SK-N-SH (cell line): ENCODE data around the gene ICE1.

Experiments
- CTCF ChIP-seq: fragments of 200-600 bp; sonication (generic); IDR thresholded peaks from 2 replicates; pipeline ENCODE4 v1.6.1; 2017; ENCODE audit warnings: antibody characterized with exemption, mild to moderate bottlenecking, moderate library complexity
- FOSL2 ChIP-seq: IDR thresholded peaks from 2 replicates; pipeline ENCODE4 v1.4.0; 2012; ENCODE audit warnings: low read depth, mild to moderate bottlenecking, moderate library complexity, borderline replicate concordance
- FOXJ3 ChIP-seq: sonication (generic); formaldehyde crosslinking; IDR thresholded peaks from 2 replicates; pipeline ENCODE4 v1.5.1; 2020; ENCODE audit warnings: mild to moderate bottlenecking, missing genetic modification reagents
- FOXM1 ChIP-seq: IDR thresholded peaks from 2 replicates; pipeline ENCODE4 v1.4.0; 2012; ENCODE audit warnings: low read depth, mild to moderate bottlenecking
- MAX ChIP-seq: IDR thresholded peaks from 2 replicates; pipeline ENCODE4 v1.4.0; 2012; ENCODE audit warnings: low read depth
- POLR2AphosphoS5 ChIP-seq: IDR thresholded peaks from 2 replicates; pipeline ENCODE4 v1.6.1; 2012; ENCODE audit warnings: low read depth, low read length
- RXRA ChIP-seq: IDR thresholded peaks from 2 replicates; pipeline ENCODE4 v1.4.0; 2012; ENCODE audit warnings: low read depth, mild to moderate bottlenecking, borderline replicate concordance
- TF ChIP-seq, protein P1 (sequence below): IDR thresholded peaks from 2 replicates; pipeline ENCODE4 v1.4.0; 2012; ENCODE audit warnings: low read depth, borderline replicate concordance

- TF ChIP-seq FOXM1 (no peak), CTCF (no peak), FOSL2 (no peak), FOXJ3 (no peak), POLR2AphosphoS5 (no peak), RXRA (no peak), MAX (no peak)
- TF ChIP-seq, protein P1, sequence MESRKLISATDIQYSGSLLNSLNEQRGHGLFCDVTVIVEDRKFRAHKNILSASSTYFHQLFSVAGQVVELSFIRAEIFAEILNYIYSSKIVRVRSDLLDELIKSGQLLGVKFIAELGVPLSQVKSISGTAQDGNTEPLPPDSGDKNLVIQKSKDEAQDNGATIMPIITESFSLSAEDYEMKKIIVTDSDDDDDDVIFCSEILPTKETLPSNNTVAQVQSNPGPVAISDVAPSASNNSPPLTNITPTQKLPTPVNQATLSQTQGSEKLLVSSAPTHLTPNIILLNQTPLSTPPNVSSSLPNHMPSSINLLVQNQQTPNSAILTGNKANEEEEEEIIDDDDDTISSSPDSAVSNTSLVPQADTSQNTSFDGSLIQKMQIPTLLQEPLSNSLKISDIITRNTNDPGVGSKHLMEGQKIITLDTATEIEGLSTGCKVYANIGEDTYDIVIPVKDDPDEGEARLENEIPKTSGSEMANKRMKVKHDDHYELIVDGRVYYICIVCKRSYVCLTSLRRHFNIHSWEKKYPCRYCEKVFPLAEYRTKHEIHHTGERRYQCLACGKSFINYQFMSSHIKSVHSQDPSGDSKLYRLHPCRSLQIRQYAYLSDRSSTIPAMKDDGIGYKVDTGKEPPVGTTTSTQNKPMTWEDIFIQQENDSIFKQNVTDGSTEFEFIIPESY = no peak
Observed at GRCh38 chr5:5373351-5373989, 49.0 kb upstream of the ICE1 start.
